Progenitor cell of endocrine pancreas (in vitro differentiated cells): ENCODE results near the gene MATN1. TPM values are rescaled to one million over a fixed set of nuclear protein-coding genes. Genes with fewer than 3 reads are reported as not detected.

ENCODE experiments used
- DNase-seq: peaks from one replicate; pipeline ENCODE4 v3.0.0; 2021; ENCODE audit warnings: low spot score; ENCODE audit not compliant: unreplicated experiment
- H3K27ac Mint-ChIP-seq: 2 replicates; pipeline ENCODE4 v1.8.0; 2021; ENCODE audit warnings: mild to moderate bottlenecking, moderate library complexity, mixed read lengths
- H3K27me3 Mint-ChIP-seq: 2 replicates; pipeline ENCODE4 v1.8.0; 2021; ENCODE audit warnings: mixed read lengths
- H3K36me3 Mint-ChIP-seq: 2 replicates; pipeline ENCODE4 v1.8.0; 2022; ENCODE audit warnings: mixed read lengths; ENCODE audit not compliant: insufficient read depth
- H3K4me1 Mint-ChIP-seq: 2 replicates; pipeline ENCODE4 v1.8.0; 2021; ENCODE audit warnings: low read depth, mixed read lengths
- H3K4me3 Mint-ChIP-seq: 2 replicates; pipeline ENCODE4 v1.8.0; 2021; ENCODE audit warnings: low read depth, mild to moderate bottlenecking, moderate library complexity, mixed read lengths
- H3K9me3 Mint-ChIP-seq: 2 replicates; pipeline ENCODE4 v1.8.0; 2021; ENCODE audit warnings: low read depth, mixed read lengths
- total RNA-seq: library from RNA; stranded (reverse); gene quantifications from 2 replicates; pipeline ENCODE4 v1.2.1, GENCODE V29; 2021
- TF ChIP-seq, protein P1 (sequence below): fragments of 200-600 bp; sonication (generic); IDR thresholded peaks from one replicate; pipeline ENCODE4 v1.5.0; 2021; ENCODE audit warnings: antibody characterized with exemption, mild to moderate bottlenecking; ENCODE audit not compliant: unreplicated experiment

Gene MATN1
- total RNA-seq, 1 donor from 2014 or later = 0.14 TPM

DNA sequence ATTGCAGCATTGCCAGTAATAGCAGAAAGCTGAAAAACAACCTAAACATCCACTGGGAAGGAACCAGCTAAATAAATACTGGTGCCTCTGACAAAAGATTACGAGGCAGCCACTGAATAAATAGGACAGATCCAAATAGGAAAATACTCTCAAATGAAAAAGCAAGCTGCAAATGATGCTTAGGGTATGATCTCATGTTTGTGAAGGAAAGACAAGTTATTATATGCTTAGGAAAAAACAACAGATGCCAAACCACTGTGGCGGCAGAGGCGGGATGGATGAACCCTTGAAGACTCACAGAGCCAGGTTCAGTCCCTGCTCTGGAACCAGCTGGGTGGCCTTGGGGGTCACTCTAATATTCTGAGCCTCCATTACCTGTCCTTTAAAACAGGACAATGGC is 41.6 kb downstream of the MATN1 start:
- peaks cover 5% of the 10 kb centered on the region for H3K27me3 Mint-ChIP-seq
- no peaks in the 10 kb centered on the region for H3K36me3 Mint-ChIP-seq
- H3K4me1 Mint-ChIP-seq = peaks cover 3% of the 10 kb centered on the region
- H3K27ac Mint-ChIP-seq = no peak overlapping the region
- no peak for DNase-seq
- TF ChIP-seq, protein P1, sequence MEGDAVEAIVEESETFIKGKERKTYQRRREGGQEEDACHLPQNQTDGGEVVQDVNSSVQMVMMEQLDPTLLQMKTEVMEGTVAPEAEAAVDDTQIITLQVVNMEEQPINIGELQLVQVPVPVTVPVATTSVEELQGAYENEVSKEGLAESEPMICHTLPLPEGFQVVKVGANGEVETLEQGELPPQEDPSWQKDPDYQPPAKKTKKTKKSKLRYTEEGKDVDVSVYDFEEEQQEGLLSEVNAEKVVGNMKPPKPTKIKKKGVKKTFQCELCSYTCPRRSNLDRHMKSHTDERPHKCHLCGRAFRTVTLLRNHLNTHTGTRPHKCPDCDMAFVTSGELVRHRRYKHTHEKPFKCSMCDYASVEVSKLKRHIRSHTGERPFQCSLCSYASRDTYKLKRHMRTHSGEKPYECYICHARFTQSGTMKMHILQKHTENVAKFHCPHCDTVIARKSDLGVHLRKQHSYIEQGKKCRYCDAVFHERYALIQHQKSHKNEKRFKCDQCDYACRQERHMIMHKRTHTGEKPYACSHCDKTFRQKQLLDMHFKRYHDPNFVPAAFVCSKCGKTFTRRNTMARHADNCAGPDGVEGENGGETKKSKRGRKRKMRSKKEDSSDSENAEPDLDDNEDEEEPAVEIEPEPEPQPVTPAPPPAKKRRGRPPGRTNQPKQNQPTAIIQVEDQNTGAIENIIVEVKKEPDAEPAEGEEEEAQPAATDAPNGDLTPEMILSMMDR = no peak
- H3K4me3 Mint-ChIP-seq = no peak overlapping the region
- H3K9me3 Mint-ChIP-seq = no peaks in the 10 kb centered on the region

DNA sequence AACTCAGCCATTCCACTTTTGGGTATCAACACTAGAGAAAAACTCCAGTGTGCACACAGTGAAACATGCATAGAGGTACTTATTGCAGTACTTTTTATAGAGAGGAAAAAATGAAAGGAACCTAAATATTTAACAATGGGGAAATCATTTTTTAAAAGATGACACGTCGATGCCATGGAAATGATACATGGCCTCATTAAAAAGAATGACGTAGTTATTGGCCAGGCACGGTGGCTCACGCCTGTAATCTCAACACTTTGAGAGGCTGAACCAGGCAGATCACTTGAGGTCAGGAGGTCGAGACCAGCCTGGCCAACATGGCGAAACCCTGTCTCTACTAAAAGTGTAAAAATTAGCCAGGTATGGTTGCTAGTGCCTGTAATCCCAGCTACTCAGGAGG is 42.5 kb downstream of the MATN1 start:
- H3K4me1 Mint-ChIP-seq = peaks cover 2% of the 10 kb centered on the region
- DNase-seq = no peak
- H3K27me3 Mint-ChIP-seq = peaks cover 5% of the 10 kb centered on the region
- no peaks in the 10 kb centered on the region for H3K36me3 Mint-ChIP-seq
- H3K27ac Mint-ChIP-seq = no peak overlapping the region
- peaks cover under 1% of the 10 kb centered on the region for H3K9me3 Mint-ChIP-seq
- H3K4me3 Mint-ChIP-seq = no peak overlapping the region
- TF ChIP-seq, protein P1 = no peak

GRCh38 chr1:30680429-30680828 is 43.0 kb downstream of the MATN1 start:
- TF ChIP-seq, protein P1 = no peak
- H3K4me3 Mint-ChIP-seq = no peak overlapping the region
- DNase-seq = no peak
- peaks cover 4% of the 10 kb centered on the region for H3K9me3 Mint-ChIP-seq
- H3K36me3 Mint-ChIP-seq = no peaks in the 10 kb centered on the region
- H3K27me3 Mint-ChIP-seq = peaks cover 5% of the 10 kb centered on the region
- H3K4me1 Mint-ChIP-seq = peaks cover 1% of the 10 kb centered on the region
- no peak overlapping the region for H3K27ac Mint-ChIP-seq

DNA sequence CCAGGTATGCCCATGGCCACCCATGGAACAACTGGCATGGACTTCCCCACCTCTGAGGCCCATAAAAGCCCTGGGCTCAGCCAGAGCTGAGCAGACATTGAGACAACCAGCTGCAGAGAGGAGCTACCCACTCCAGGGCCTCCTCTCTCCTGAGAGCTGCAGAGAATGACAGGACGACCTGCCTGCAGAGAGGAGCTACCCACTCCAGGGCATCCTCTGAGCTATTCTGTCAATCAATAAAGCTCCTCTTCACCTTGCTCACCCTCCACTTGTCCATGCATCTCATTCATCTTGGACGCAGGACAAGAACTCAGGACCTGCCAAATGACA is 43.4 kb downstream of the MATN1 start:
- Mint-ChIP-seq H3K27me3 (peaks cover 5% of the 10 kb centered on the region), H3K4me1 (peaks cover under 1% of the 10 kb centered on the region), H3K36me3 (no peaks in the 10 kb centered on the region), H3K9me3 (peaks cover 7% of the 10 kb centered on the region), H3K27ac (no peak overlapping the region), H3K4me3 (no peak overlapping the region)
- no peak for DNase-seq
- TF ChIP-seq, protein P1 = no peak

- Mint-ChIP-seq H3K4me1 (no peaks in the 10 kb centered on the region), H3K27me3 (peaks cover 3% of the 10 kb centered on the region), H3K36me3 (no peaks in the 10 kb centered on the region), H3K27ac (no peak overlapping the region), H3K9me3 (peaks cover 7% of the 10 kb centered on the region), H3K4me3 (no peak overlapping the region)
- TF ChIP-seq, protein P1 = no peak
- no peak for DNase-seq
These were observed 44.0 kb downstream of the MATN1 start for GRCh38 chr1:30679201-30679975.
